ENCODE data around the gene HERPUD1.

DNA sequence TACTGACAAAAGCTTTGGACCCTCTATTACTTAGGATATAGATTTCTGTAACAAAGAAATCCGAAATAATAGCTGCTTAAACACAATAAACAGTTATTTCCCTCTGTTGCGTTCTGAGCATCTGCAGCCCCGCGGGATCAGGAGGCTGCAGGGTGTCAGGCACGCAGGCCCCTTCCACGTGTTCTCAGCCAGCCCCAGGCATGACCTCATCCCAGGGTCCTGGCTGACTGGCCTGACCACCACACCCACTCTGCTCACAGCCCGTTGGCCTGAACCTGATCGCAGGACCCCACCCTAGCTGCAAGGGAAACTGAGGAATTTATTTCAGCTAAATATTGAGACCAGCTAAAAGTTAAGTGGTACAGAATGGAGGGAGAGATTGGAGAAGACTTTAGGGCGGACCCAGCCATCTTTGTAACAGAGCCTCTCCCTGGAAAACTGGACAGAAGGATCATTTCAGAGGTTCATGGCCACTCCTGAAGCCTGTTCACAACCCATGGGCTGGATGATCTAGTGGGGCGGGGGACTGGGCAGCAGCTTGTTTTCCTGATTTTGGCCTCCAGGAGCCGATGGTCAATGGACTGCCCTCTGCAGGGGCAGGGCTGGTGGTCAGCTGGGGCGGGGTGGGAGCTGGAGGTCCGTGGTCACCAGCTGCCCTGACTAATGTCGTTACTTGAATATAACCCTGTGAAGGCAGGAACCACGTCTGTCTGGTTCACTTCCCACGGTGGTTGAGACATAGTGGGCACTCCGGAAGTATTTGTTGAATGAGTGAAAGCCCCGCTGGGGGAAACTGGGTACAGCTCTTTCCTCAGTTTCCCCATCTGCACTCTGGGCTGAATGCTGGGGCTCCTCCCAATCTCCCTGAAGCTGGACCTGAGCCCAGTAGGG is 40.7 kb downstream of the HERPUD1 start:
- TF ChIP-seq CTCF (IDR thresholded peaks at IDR 0.05; ENCODE audit: insufficient read depth, low read length) (no peak), POLR2AphosphoS5 (IDR thresholded peaks at IDR 0.05; ENCODE audit: low read depth) (no peak), GABPA (IDR thresholded peaks at IDR 0.05; ENCODE audit: low read depth) (no peak), REST (IDR thresholded peaks at IDR 0.05; ENCODE audit: insufficient replicate concordance, low read depth) (no peak)

Measured in HL-60 (cell line).